Calu3 (cell line): Measurements from ENCODE around the gene SHANK3. TPM values are rescaled to one million over a fixed set of nuclear protein-coding genes. Genes with fewer than 3 reads are reported as not detected.
"Not testable (repeated sequence)": the region's sequence is repeated elsewhere in the genome, so short reads cannot be mapped to it uniquely, and the experiment has no call there.

Experiments
- BruUV-seq: library from RNA; stranded (reverse); fragments of 400-500 nt; replicated peaks from 2 replicates; lab custom pipeline; 2021; lab: Mats Ljungman, UMichigan
- CTCF ChIA-PET: fragments of 300-600 bp; sonication (Branson Sonifier 250); formaldehyde crosslinking; loops from one replicate; lab custom pipeline; 2022; ENCODE audit warnings: antibody characterized with exemption; lab: Charles Lee
- DNase-seq: peaks from one replicate; pipeline ENCODE4 v3.0.0; 2022
- H3K27ac Mint-ChIP-seq: one replicate; pipeline ENCODE4 v1.8.0; 2022; ENCODE audit warnings: mixed read lengths; ENCODE audit not compliant: unreplicated experiment
- H3K27me3 Mint-ChIP-seq: one replicate; pipeline ENCODE4 v1.8.0; 2022; ENCODE audit warnings: mixed read lengths; ENCODE audit not compliant: unreplicated experiment
- H3K36me3 Mint-ChIP-seq: one replicate; pipeline ENCODE4 v1.8.0; 2022; ENCODE audit warnings: mild to moderate bottlenecking, moderate library complexity, mixed read lengths; ENCODE audit not compliant: insufficient read depth, unreplicated experiment
- H3K4me1 Mint-ChIP-seq: one replicate; pipeline ENCODE4 v1.8.0; 2022; ENCODE audit warnings: mild to moderate bottlenecking, low read depth, mixed read lengths; ENCODE audit not compliant: unreplicated experiment
- H3K4me3 Mint-ChIP-seq: one replicate; pipeline ENCODE4 v1.8.0; 2022; ENCODE audit warnings: mild to moderate bottlenecking, low read depth, moderate library complexity, mixed read lengths; ENCODE audit not compliant: unreplicated experiment
- H3K9me3 Mint-ChIP-seq: one replicate; pipeline ENCODE4 v1.8.0; 2022; ENCODE audit warnings: low read depth, mixed read lengths; ENCODE audit not compliant: unreplicated experiment
- CTCF ChIP-seq: fragments of 200-600 bp; IDR thresholded peaks from one replicate; pipeline ENCODE4 v1.8.0; 2022; ENCODE audit warnings: antibody characterized with exemption; ENCODE audit not compliant: unreplicated experiment
- intact Hi-C: fragments of 100-400 bp; cut with micrococcal nuclease; formaldehyde crosslinking; loops from one replicate; pipeline ENCODE4 v1.10.0; 2022; ENCODE audit not compliant: unreplicated experiment
- total RNA-seq: library from RNA; stranded (reverse); gene quantifications from 2 replicates; pipeline ENCODE4 v1.2.3, GENCODE V29; 2022

SHANK3 gene
- total RNA-seq, 1 experiment from 2014 or later, result 2.1 TPM

GRCh38 chr22:50656122-50657070 is 16.2 kb upstream of the SHANK3 start:
- Mint-ChIP-seq H3K27ac (no peak overlapping the region), H3K36me3 (no peaks in the 10 kb centered on the region), H3K27me3 (peaks cover 51% of the 10 kb centered on the region), H3K9me3 (no peaks in the 10 kb centered on the region), H3K4me3 (no peak overlapping the region), H3K4me1 (peaks cover 9% of the 10 kb centered on the region)
- CTCF ChIA-PET, result interaction anchor here (0.6 kb wide), 1 partner anchor 230 kb away, joined by 6 read pairs; no protein-coding TSS in a partner anchor
- intact Hi-C loops, result no loop called here
- no peak for DNase-seq
- no TSS peak for BruUV-seq
- no peak for TF ChIP-seq CTCF

GRCh38 chr22:50657925-50658324 is 14.7 kb upstream of the SHANK3 start:
- no peaks in the 10 kb centered on the region for H3K36me3 Mint-ChIP-seq
- intact Hi-C loops, result no loop called here
- no peak overlapping the region for H3K27ac Mint-ChIP-seq
- no peak for DNase-seq
- no peak overlapping the region for H3K4me3 Mint-ChIP-seq
- CTCF ChIA-PET, result no interaction called here
- no peak for TF ChIP-seq CTCF
- no peaks in the 10 kb centered on the region for H3K9me3 Mint-ChIP-seq
- peaks cover 49% of the 10 kb centered on the region for H3K27me3 Mint-ChIP-seq
- BruUV-seq, result no TSS peak
- peaks cover 9% of the 10 kb centered on the region for H3K4me1 Mint-ChIP-seq

- not testable (repeated sequence) for H3K4me1 Mint-ChIP-seq, H3K27ac Mint-ChIP-seq
- CTCF ChIA-PET, result interaction anchor here (0.7 kb wide), 2 partner anchors 70 to 260 kb away, joined by 3 read pairs; no protein-coding TSS in a partner anchor
These were observed 12.9 kb upstream of the SHANK3 start for GRCh38 chr22:50659711-50660110.

GRCh38 chr22:50660306-50660705 is 12.3 kb upstream of the SHANK3 start:
- Mint-ChIP-seq H3K36me3 (no peaks in the 10 kb centered on the region), H3K27me3 (peaks cover 31% of the 10 kb centered on the region), H3K9me3 (no peaks in the 10 kb centered on the region), H3K27ac (no peak overlapping the region), H3K4me3 (no peak overlapping the region), H3K4me1 (peaks cover 9% of the 10 kb centered on the region)
- BruUV-seq, result no TSS peak
- CTCF ChIA-PET, result interaction anchor here (0.6 kb wide), 1 partner anchor 328 kb away, joined by 3 read pairs; no protein-coding TSS in a partner anchor
- no peak for TF ChIP-seq CTCF
- intact Hi-C loops, result no loop called here
- DNase-seq, result no peak

More at GRCh38 chr22:50659711-50660110, 12.9 kb upstream of the SHANK3 start:
- BruUV-seq, intact Hi-C loops, H3K4me3 Mint-ChIP-seq, H3K36me3 Mint-ChIP-seq, DNase-seq, H3K9me3 Mint-ChIP-seq: not testable (repeated sequence)
- peaks cover 35% of the 10 kb centered on the region for H3K27me3 Mint-ChIP-seq
